Right lobe of liver (tissue), 6 donors: Measurements from ENCODE around the gene FIBP. TPM values are rescaled to one million over a fixed set of nuclear protein-coding genes. Genes with fewer than 3 reads are reported as not detected.

Source experiments
- ATAC-seq, 4 donors: fragments of 200-7000 bp; cut with Tn5 transposase; one replicate each; pipeline ENCODE4 v1.9.1; 2020; ENCODE audit warnings: mild to moderate bottlenecking in 4 of 4, moderate library complexity in 4 of 4
- DNase-seq, 3 donors: peaks; one replicate each; pipeline ENCODE4 v3.0.0-alpha.2; 2020
- H3K27ac ChIP-seq, 3 donors: fragments of 200-600 bp; one replicate each; pipeline ENCODE4 v1.8.0; 2022
- H3K27me3 ChIP-seq, 2 donors: fragments of 200-600 bp; one replicate each; pipeline ENCODE4 v1.8.0; 2022
- H3K36me3 ChIP-seq, 4 donors: fragments of 200-600 bp; sonication (generic) in 1 of 4; one replicate each; pipeline versions ENCODE4 v1.5.1 to v1.8.0; 2017 to 2022; ENCODE audit warnings: control low read depth in 1 of 4
- H3K4me1 ChIP-seq, 4 donors: fragments of 200-600 bp; sonication (generic) in 1 of 4; one replicate each; pipeline versions ENCODE4 v1.5.1 to v1.8.0; 2017 to 2022; ENCODE audit warnings: control low read depth in 1 of 4
- H3K4me3 ChIP-seq, 3 donors: fragments of 200-600 bp; one replicate each; pipeline ENCODE4 v1.8.0; 2022
- H3K9me3 ChIP-seq, 4 donors: fragments of 200-600 bp; sonication (generic) in 1 of 4; one replicate each; pipeline versions ENCODE4 v1.5.1 to v1.8.0; 2017 to 2022; ENCODE audit warnings: control low read depth in 1 of 4
- POLR2A ChIP-seq: fragments of 450-650 bp; IDR thresholded peaks from one replicate; pipeline ENCODE4 v1.6.1; 2017; ENCODE audit warnings: antibody characterized with exemption, mild to moderate bottlenecking
- WGBS: methylation state at CpG from one replicate; pipeline ENCODE4 v1.1.6; 2018; ENCODE audit warnings: low coverage, low lambda C conversion rate; ENCODE audit not compliant: insufficient coverage; ENCODE audit errors: missing lambda C conversion rate; 5-methylcytosine and 5-hydroxymethylcytosine counted together
- intact Hi-C, 2 donors: fragments of 100-400 bp; cut with DNase I; formaldehyde crosslinking; loops; one replicate each; pipeline versions ENCODE4 v1.11.2 to v1.14.1; 2022
- total RNA-seq, 6 experiments: library from RNA; depleted of rRNA in 2 of 6; stranded (reverse); fragments of >200 nt in 2 of 6; fragmentation: NEBNext Ultra II Directional in 3 of 6; extraction: Animal tissue kit (Norgen Biotek cat#: 25700) in 3 of 6; gene quantifications; one replicate each; pipeline versions ENCODE4 v1.1.0 to v1.2.4, GENCODE V29; 2016 to 2023
- TF ChIP-seq, protein P1 (sequence below), 4 donors: fragments of 200-600 bp in 3 of 4; fragments of 450-650 bp in 1 of 4; IDR thresholded peaks; one replicate each; pipeline versions ENCODE4 v1.5.1 to v1.8.0; 2016 to 2022; ENCODE audit warnings: antibody characterized with exemption in 4 of 4, mild to moderate bottlenecking in 2 of 4
- donor health status: DM: no; HTN: yes; CAD: no.
- donor health status: DM: no; HTN: no; CAD: no.
- donor health status: DM: no; HTN: no; CAD: no.
- donor health status: DM: no; HTN: yes; CAD: no.
- donor health status: DM: no; HTN: yes; CAD: no.

FIBP gene
- total RNA-seq, 6 experiments from 2014 or later: 19.4 to 66.1 (median 23.3) TPM

DNA sequence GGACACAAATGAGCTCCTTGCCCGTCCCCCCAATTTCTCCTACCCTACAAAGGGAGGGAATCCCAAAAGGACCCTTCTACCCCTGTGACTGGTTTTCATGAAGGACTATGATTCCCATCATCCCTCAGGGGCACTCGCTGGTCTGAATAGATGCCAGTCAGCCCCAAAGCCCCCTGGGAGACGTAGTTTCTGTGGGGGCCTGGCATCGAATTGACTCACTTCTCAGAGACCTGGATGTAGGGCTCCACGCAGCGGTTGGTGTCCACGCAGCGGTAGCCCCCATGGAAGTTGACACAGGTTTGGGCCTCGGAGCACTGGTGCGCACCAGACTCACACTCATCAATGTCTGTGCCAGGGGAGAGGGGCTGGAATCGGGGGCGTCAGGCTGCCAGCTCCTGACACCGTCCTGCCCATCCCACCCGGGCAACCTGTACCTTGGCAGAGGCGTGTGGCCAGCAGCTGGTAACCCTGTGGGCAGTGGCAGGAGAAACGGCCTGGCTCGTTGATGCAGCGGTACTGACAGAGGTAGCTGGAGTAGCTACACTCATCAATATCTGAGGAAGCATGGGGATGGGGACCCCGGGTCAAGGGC is 20.1 kb downstream of the FIBP start:
- Histone ChIP-seq H3K4me1 (peaks cover 0 to 4% (median 0%) of the 10 kb centered on the region in 4 donors), H3K4me3 (no peak overlapping the region), H3K9me3 (no peaks in the 10 kb centered on the region), H3K27ac (no peak overlapping the region), H3K27me3 (no peaks in the 10 kb centered on the region), H3K36me3 (peaks cover 0 to 23% (median 14%) of the 10 kb centered on the region in 4 donors)
- TF ChIP-seq, protein P1, sequence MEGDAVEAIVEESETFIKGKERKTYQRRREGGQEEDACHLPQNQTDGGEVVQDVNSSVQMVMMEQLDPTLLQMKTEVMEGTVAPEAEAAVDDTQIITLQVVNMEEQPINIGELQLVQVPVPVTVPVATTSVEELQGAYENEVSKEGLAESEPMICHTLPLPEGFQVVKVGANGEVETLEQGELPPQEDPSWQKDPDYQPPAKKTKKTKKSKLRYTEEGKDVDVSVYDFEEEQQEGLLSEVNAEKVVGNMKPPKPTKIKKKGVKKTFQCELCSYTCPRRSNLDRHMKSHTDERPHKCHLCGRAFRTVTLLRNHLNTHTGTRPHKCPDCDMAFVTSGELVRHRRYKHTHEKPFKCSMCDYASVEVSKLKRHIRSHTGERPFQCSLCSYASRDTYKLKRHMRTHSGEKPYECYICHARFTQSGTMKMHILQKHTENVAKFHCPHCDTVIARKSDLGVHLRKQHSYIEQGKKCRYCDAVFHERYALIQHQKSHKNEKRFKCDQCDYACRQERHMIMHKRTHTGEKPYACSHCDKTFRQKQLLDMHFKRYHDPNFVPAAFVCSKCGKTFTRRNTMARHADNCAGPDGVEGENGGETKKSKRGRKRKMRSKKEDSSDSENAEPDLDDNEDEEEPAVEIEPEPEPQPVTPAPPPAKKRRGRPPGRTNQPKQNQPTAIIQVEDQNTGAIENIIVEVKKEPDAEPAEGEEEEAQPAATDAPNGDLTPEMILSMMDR (IDR thresholded peaks at IDR 0.05): no peak
- TF ChIP-seq POLR2A: no peak
- ATAC-seq (no peak), DNase-seq (no peak)
- WGBS: 83% methylated on average over 1 of the region's 19 CpGs
- intact Hi-C loops: no loop called here

DNA sequence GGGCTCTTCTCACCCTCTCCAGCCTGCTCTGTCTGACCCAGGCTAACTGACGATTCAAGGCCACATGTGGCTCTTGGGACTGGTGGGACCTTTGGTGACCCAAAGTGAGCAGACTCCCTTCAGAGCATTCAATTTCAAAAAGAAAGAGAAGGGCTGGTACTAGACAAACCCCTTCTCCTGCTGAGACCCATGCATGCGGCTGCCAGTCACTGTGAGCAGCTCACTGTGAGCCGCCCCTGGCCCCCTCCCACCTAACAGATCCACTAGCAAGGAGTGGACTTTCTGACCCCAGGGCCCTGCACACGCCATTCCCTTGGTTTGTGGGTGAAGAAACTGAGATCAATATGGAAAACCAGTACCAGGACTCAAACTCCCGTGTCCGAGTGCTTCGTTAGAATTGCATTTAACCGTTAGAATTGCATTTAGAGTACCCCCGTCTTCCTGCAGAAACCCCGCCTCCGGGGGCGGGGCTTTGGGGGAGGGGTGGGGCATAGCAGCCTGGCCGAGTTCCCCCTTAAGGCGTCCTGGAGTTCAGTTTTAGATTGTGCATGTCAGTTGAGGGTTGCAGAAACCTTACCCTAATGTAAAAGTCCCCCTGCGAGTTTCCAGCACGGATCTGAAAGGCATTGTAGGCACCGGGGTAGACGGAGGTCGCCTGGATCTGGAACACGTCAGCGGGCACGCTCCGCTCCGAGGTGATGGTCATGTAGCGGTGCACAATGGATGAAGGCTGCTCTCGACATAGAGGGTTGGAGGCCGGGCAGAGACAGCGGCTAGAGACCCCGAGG is 20.8 kb downstream of the FIBP start:
- Histone ChIP-seq H3K9me3 (no peaks in the 10 kb centered on the region), H3K36me3 (peaks cover 0 to 28% (median 17%) of the 10 kb centered on the region in 4 donors), H3K4me3 (no peak overlapping the region), H3K27me3 (no peaks in the 10 kb centered on the region), H3K4me1 (no peaks in the 10 kb centered on the region), H3K27ac (no peak overlapping the region)
- 44% methylated on average over 12 of the region's 29 CpGs for WGBS
- DNase-seq (no peak), ATAC-seq (no peak)
- TF ChIP-seq POLR2A: no peak
- TF ChIP-seq, protein P1 (IDR thresholded peaks at IDR 0.05): no peak
- intact Hi-C loops: no loop called here

DNA sequence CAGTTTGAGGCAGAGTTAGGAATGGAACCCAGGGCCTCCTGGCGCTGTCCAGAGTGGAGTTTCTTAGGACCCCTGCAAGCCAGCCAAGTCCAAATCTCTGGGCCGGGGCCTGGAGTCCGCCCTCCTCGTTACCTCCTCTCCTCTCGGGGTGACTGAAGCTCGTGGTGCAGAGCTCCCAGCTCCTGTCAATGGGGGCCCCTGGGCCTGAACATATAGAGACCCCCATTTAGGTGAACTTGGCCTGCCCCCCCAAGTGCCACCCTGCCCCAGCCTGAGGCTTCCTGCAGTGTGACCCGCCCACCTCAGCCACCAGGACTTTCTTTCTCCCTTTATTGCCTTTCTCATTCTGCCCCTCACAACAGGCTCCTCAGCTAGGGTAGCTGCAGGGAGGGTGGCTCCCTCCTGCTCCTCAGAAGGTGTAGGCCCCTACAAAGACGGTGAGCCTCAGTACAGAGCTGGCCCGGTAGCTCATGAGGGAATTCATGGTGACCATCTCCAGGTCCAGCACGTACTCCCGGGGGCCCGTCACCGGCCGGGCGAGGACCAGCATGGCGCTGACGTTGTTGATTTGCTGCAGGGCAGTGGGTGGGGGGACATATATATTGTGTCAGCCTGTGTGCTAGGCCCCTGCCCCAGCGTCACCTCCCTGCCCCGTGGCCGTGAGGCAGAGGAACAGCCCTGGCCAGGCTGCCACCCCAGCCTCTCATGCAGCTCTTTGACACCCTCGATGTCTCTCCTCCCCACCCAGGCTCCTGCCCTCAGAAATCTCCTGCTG is 21.6 kb downstream of the FIBP start:
- H3K4me1 ChIP-seq: peaks cover 0 to 3% (median 0%) of the 10 kb centered on the region in 4 donors
- TF ChIP-seq, protein P1 (IDR thresholded peaks at IDR 0.05): no peak
- TF ChIP-seq POLR2A: no peak
- intact Hi-C loops: no loop called here
- no peak overlapping the region for H3K27ac ChIP-seq
- H3K27me3 ChIP-seq: no peaks in the 10 kb centered on the region
- ATAC-seq (no peak), DNase-seq (no peak)
- H3K9me3 ChIP-seq: no peaks in the 10 kb centered on the region
- H3K36me3 ChIP-seq: peaks cover 0 to 33% (median 18%) of the 10 kb centered on the region in 4 donors
- H3K4me3 ChIP-seq: no peak overlapping the region
- WGBS: 100% methylated on average over 1 of the region's 21 CpGs

DNA sequence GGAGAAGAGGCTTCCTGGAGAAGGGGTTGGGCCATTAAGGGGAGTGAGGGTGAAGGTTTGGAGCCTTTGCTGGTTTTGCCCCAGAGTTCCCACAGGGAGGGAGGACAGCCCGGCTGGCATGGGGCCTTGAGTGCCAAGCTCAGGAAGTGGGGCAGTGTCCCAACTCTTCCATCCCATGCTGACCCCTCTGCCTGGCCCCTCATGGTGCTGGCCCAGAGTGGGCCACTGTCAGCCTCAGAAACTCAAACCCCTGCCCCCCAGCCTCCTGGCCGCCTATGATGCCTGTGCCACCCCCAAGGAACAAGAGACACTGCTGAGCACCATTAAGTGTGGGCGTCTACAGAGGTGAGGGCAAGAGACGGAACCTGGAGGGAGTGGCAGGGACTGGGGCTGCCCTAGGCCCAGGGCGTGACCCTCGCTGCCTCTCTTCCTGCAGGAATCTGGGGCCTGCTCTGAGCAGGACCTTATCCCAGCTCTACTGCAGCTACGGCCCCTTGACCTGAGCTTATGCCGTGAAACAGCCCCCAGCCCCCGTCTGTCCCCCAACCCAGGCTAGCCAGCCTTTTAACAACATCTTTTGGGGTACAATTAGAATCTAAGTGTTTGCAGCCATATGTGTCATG is 22.6 kb downstream of the FIBP start:
- no peak for TF ChIP-seq POLR2A
- TF ChIP-seq, protein P1 (IDR thresholded peaks at IDR 0.05): no peak
- WGBS: 88% methylated on average over 3 of the region's 9 CpGs
- H3K4me3 ChIP-seq: no peak overlapping the region
- peaks cover 0 to 33% (median 18%) of the 10 kb centered on the region in 4 donors for H3K36me3 ChIP-seq
- DNase-seq (no peak), ATAC-seq (no peak)
- H3K4me1 ChIP-seq: peaks cover 0 to 9% (median 0%) of the 10 kb centered on the region in 4 donors
- no peaks in the 10 kb centered on the region for H3K9me3 ChIP-seq
- no peak overlapping the region for H3K27ac ChIP-seq
- intact Hi-C loops: no loop called here
- no peaks in the 10 kb centered on the region for H3K27me3 ChIP-seq
